ENCODE measurements around the gene CDCA5. TPM values are rescaled to one million over a fixed set of nuclear protein-coding genes. Genes with fewer than 3 reads are reported as not detected.

The CDCA5 gene
- total and polyA plus RNA-seq, 2 of the 4 experiments (the other 2 are of a cell fraction) = 9.1 to 14.0 TPM

GRCh38 chr11:65071907-65072630 is 11.8 kb downstream of the CDCA5 start:
- dilution Hi-C loops (cut with HindIII; ENCODE audit: low sequenced_read_pairs, unreplicated experiment) = no loop called here
- Histone ChIP-seq H2BK120ac (ENCODE audit: low read depth, low read length) (no peak overlapping the region), H2BK20ac (ENCODE audit: low read depth, low read length) (no peak overlapping the region), H4K5ac (ENCODE audit: low read depth, low read length) (no peak overlapping the region), H2AFZ (replicated peaks; ENCODE audit: low read length, poor library complexity) (no peak overlapping the region), H3K9me3 (ENCODE audit: control insufficient read depth, insufficient read depth, low read length) (no peaks in the 10 kb centered on the region), H3K14ac (replicated peaks; ENCODE audit: low read depth, low read length) (no peak overlapping the region), H3K36me3 (ENCODE audit: control insufficient read depth, insufficient read depth, low read length) (no peaks in the 10 kb centered on the region; the same call in none of the 2 replicates), H3K9me1 (ENCODE audit: insufficient read depth, low read length) (no peaks in the 10 kb centered on the region; the same call in 1 of the 2 replicates), H3K18ac (ENCODE audit: low read depth, low read length) (no peak overlapping the region), H4K91ac (ENCODE audit: insufficient read depth, low read depth, low read length) (no peak overlapping the region), H2AK5ac (ENCODE audit: low read depth, low read length) (no peak overlapping the region), H3K9ac (ENCODE audit: low read depth, low read length) (no peak overlapping the region), H3K27me3 (ENCODE audit: control insufficient read depth, insufficient read depth, low read length) (no peaks in the 10 kb centered on the region), H3K4me1 (ENCODE audit: control insufficient read depth, insufficient read depth, low read length) (no peaks in the 10 kb centered on the region), H2BK5ac (ENCODE audit: low read depth, low read length, poor library complexity, severe bottlenecking) (no peak overlapping the region), H3K4me3 (ENCODE audit: insufficient read depth, low read depth, low read length) (no peak overlapping the region), H3K56ac (ENCODE audit: extremely low read depth, insufficient read depth, low read length) (no peak overlapping the region), H4K20me1 (ENCODE audit: insufficient read depth, low read length) (no peaks in the 10 kb centered on the region), H3K27ac (ENCODE audit: insufficient read depth, low read length) (no peak overlapping the region), H3K4me2 (ENCODE audit: low read depth, low read length) (no peak overlapping the region), H3K79me1 (ENCODE audit: low read depth in 1 of 2, low read length in 2 of 2) (peaks cover 0 to 6% of the 10 kb centered on the region in 2 experiments; a peak in 1 of 4 replicates), H3K23ac (ENCODE audit: low read depth, low read length) (no peak overlapping the region), H4K8ac (ENCODE audit: low read depth in 2 of 2, low read length in 2 of 2) (no peak overlapping the region), H2AK9ac (replicated peaks; ENCODE audit: low read depth, low read length, poor library complexity) (peak overlapping the region; percentile 42), H2BK15ac (ENCODE audit: low read depth, low read length) (no peak overlapping the region), H3K4ac (ENCODE audit: low read depth, low read length) (no peak overlapping the region)
- in situ Hi-C loops (cut with MboI; ENCODE audit: low sequenced_read_pairs) = no loop called here
- DNase-seq (no peak), ATAC-seq (ENCODE audit: low read depth) (no peak)
- WGBS, 2 experiments (ENCODE audit: extremely low coverage in 2 of 2, insufficient read length in 1 of 2) = no CpG with 5 or more reads among the region's 4 CpGs
- ChIA-PET POLR2A (ENCODE audit: unreplicated experiment) (no interaction called here), CTCF (no interaction called here)
- BruUV-seq (replicated peaks) = no TSS peak
- TF ChIP-seq NFE2L2 (IDR thresholded peaks at IDR 0.05; ENCODE audit: low read depth, low read length) (no peak), MXI1 (IDR thresholded peaks at IDR 0.05; ENCODE audit: borderline replicate concordance, low read depth, low read length) (no peak), FOS (IDR thresholded peaks at IDR 0.05; ENCODE audit: low read depth, low read length) (no peak), MAZ (IDR thresholded peaks at IDR 0.05; ENCODE audit: borderline replicate concordance, low read depth, low read length) (no peak), ELK1 (IDR thresholded peaks at IDR 0.05; ENCODE audit: borderline replicate concordance, low read depth, low read length) (no peak), CEBPB (IDR thresholded peaks at IDR 0.05; ENCODE audit: low read depth, low read length) (no peak), RFX5 (IDR thresholded peaks at IDR 0.05; ENCODE audit: low read depth, low read length) (no peak), POLR2A (IDR thresholded peaks at IDR 0.05; ENCODE audit: low read depth, low read length) (no peak), SMC3 (IDR thresholded peaks at IDR 0.05; ENCODE audit: low read depth, low read length) (no peak), CHD1 (IDR thresholded peaks at IDR 0.05; ENCODE audit: low read depth, low read length) (no peak), BHLHE40 (IDR thresholded peaks at IDR 0.05; ENCODE audit: low read depth, low read length) (no peak), RCOR1 (IDR thresholded peaks at IDR 0.05; ENCODE audit: insufficient replicate concordance, low read length) (no peak), MAFK (IDR thresholded peaks at IDR 0.05; ENCODE audit: low read depth, low read length) (no peak), RAD21 (IDR thresholded peaks at IDR 0.05; ENCODE audit: low read length) (no peak)
- TF ChIP-seq, protein P1, sequence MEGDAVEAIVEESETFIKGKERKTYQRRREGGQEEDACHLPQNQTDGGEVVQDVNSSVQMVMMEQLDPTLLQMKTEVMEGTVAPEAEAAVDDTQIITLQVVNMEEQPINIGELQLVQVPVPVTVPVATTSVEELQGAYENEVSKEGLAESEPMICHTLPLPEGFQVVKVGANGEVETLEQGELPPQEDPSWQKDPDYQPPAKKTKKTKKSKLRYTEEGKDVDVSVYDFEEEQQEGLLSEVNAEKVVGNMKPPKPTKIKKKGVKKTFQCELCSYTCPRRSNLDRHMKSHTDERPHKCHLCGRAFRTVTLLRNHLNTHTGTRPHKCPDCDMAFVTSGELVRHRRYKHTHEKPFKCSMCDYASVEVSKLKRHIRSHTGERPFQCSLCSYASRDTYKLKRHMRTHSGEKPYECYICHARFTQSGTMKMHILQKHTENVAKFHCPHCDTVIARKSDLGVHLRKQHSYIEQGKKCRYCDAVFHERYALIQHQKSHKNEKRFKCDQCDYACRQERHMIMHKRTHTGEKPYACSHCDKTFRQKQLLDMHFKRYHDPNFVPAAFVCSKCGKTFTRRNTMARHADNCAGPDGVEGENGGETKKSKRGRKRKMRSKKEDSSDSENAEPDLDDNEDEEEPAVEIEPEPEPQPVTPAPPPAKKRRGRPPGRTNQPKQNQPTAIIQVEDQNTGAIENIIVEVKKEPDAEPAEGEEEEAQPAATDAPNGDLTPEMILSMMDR (conservative IDR thresholded peaks at IDR 0.05; ENCODE audit: low read depth, low read length) = no peak
- TF ChIP-seq, protein P2, sequence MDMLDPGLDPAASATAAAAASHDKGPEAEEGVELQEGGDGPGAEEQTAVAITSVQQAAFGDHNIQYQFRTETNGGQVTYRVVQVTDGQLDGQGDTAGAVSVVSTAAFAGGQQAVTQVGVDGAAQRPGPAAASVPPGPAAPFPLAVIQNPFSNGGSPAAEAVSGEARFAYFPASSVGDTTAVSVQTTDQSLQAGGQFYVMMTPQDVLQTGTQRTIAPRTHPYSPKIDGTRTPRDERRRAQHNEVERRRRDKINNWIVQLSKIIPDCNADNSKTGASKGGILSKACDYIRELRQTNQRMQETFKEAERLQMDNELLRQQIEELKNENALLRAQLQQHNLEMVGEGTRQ (IDR thresholded peaks at IDR 0.05; ENCODE audit: low read depth, low read length) = no peak
- intact Hi-C loops (cut with micrococcal nuclease) = no loop called here
